ENCODE data around the gene TKT.
"Not testable (repeated sequence)": the region's sequence is repeated elsewhere in the genome, so short reads cannot be mapped to it uniquely, and the experiment has no call there.

The TKT gene, protein sequence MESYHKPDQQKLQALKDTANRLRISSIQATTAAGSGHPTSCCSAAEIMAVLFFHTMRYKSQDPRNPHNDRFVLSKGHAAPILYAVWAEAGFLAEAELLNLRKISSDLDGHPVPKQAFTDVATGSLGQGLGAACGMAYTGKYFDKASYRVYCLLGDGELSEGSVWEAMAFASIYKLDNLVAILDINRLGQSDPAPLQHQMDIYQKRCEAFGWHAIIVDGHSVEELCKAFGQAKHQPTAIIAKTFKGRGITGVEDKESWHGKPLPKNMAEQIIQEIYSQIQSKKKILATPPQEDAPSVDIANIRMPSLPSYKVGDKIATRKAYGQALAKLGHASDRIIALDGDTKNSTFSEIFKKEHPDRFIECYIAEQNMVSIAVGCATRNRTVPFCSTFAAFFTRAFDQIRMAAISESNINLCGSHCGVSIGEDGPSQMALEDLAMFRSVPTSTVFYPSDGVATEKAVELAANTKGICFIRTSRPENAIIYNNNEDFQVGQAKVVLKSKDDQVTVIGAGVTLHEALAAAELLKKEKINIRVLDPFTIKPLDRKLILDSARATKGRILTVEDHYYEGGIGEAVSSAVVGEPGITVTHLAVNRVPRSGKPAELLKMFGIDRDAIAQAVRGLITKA

DNA sequence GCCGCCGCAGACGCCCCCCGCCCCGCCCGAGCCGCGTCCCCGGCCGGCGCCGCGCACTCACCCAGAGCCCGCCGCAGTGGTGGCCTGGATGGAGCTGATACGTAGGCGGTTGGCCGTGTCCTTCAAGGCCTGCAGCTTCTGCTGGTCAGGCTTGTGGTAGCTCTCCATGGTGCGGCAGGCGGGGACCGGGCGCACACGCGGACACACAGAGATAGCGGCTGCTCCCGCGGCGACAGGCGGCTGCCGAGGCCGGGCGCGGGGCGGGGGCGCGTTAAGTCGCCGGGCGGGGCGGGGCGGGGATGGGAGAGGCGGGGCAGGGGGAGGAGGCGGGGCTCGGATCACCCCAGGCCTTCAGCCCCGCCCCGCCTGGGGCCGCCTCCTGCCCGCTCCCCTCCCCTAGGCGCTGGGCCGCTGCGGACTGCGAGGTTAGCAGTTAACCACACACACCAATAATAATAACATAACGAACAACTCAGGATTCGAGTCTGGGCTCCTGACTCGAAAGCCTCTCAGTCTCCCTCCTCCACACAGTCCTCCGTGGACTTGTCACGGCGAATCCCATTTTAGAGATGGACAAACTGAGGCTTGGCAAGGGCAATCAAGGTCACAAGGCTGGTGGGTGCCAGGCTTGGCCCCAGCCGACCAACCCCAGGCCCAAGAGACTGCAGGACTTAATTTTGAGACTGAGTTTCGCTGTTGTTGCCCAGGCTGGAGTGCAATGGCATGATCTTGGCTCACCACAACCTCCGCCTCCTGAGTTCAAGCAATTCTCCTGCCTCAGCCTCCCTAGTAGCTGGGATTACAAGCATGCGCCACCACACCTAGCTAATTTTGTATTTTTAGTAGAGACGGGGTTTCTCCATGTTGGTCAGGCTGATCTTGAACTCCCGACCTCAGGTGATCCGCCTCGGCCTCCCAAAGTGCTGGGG, at the start of gene TKT:
TSS of gene TKT (minus strand) at position 248 of the 929 bp plus-strand sequence. CDS start at position 168, 80 bp downstream.
- DNase-seq: peak; percentile 62

DNA sequence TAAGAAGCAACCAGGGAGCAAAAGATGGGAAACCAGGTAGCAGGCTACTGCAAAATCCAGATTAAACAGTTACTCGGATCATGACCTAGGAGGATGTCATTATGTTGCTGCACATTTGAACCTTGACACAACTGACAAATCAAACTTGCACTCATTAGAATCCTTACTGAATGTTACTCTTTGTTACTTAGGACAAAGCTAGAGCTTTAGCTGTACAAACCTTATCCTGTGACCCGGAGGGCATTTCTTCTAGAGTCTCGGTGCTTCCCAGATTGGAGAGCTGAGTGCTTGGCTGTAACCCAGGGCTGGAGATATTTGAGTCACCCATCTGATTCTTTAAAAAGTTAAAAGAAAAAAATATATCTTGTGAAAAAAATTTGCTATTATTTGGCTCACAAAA, 48.1 kb upstream of the TKT start:
- DNase-seq: no peak

DNA sequence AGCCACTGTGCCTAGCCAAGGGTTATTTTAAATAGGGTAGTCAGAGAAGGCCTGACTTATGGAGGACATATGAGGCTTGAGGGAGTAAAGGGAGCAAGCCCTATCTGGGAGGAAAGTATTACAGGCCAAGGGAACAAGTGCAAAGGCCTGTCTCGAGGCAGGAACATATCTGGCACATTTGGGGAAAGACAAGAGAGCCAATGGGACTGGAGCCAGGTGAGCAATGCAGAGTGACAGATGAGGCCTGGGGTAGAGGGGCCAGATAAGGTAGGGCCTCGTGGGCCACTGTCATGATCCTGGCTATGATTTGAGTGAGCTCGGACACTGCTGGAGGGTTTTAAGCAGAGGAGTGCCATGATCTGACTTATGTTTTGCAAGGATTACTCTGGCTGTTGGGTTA, 47.7 kb upstream of the TKT start:
- DNase-seq: no peak

DNA sequence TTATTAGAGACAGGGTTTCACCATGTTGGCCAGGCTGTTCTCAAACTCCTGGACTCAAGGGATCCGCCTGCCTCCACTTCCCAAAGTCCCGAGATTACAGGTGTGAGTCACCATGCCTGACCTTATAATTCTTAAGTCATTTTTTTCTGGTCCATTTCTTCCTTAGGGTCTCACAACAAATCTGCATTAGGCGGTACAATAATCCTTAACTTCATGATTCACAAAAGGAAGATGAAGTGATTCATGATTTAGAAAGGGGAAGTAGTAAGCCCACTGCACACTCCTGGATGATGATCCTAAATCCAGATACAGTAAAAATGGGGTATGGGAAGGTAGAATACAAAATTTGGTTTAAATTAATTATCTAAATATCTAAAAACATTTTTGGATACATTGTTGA, 45.0 kb upstream of the TKT start:
- no peak for DNase-seq

DNA sequence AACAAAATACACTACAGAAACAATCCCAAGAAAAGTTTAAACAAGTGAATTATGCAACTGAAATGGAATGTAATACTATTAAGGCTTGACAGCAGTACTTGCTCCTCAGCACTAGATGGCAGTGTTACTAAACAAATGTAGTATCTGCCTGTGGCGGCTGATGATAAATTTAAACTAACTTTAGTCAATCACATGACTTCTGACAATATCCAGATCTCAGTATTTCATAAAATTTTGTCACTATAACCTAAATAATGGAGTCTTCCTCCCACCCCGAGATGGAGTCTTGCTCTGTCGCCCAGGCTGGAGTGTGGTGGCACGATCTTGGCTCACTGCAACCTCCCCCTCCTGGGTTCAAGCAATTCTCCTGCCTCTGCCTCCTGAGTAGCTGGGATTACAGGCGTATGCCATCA, 43.8 kb upstream of the TKT start:
- DNase-seq: peak; percentile 57

DNA sequence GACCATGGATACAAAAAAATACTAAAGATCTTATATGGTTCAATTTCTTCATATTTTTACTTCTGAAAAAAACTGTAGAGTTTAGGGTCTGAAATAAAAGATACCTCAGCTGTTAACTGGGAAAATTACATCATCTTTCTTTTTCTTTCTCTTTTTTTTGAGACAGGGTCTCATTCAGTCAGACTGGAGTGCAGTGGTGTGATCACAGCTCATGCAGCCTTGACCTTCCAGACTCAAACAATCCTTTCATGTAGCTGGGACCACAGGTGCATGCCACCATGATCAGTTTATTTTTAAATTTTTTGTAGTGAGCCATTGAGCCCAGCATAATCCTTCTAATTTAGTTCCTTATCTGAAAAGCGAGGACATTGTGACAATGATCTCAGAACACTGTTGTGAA, 39.6 kb upstream of the TKT start:
- DNase-seq: no peak

DNA sequence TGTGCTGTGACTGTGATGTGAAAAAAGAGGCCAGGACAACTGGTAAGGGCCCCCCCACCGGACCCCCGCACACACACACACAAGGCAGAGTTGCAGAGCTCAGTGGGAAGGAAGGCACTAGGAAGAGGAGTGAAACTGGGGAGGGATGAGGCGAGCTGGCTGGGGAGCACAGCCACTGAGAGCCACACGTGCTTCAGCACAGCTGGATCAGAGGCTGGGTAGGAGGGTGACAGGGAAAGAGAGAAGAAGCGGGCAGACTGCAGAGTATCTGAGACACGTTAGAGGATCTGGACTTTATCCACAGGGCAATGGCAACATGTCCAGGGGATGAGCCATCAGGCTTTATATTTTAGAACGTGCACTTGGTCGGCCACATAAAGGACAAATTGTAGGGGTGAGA, 38.0 kb upstream of the TKT start:
- DNase-seq: no peak

DNA sequence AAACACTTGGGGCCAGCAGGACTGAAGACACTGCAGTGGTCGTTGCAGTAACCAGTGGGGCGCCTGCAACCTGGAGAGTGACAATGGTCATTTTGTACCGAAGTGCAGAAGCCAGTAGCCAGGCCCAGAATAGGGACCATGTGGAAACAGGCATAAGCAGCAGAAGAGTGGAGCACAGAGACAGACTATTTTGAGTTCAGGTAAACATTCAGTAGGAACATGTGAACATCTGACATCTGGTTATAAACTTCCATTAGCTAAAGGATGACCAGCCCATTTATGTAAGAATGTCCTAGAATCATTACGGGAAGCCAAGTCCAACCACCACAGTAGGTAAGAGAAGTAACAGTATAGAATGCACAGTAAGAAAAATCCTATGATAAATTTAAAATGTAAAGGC, 32.4 kb upstream of the TKT start:
- DNase-seq: no peak

DNA sequence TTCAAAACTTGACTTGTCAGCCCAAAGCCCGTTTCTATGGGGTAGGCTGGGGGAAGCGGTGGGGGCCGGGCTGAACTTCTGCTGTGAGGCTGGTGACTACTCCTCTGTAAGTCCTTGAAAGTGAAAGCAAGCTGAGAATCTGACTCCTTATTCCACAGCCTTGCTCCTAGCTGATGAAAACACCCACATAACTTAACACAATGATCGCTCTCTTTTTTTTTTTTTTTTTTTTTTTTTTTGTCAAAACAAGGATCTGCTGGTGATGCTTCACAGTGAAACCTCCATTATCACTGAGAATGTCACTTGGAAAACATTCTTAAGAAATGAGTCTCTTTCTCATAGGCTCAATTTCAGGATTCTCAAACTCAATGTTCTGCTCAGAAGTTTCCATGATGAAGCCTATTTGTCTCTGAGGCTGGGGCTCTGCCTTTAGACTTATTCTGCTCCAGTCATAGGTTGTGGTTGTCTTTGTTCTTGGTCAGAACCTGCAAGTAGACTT, 31.4 kb upstream of the TKT start:
- no peak for DNase-seq

DNA sequence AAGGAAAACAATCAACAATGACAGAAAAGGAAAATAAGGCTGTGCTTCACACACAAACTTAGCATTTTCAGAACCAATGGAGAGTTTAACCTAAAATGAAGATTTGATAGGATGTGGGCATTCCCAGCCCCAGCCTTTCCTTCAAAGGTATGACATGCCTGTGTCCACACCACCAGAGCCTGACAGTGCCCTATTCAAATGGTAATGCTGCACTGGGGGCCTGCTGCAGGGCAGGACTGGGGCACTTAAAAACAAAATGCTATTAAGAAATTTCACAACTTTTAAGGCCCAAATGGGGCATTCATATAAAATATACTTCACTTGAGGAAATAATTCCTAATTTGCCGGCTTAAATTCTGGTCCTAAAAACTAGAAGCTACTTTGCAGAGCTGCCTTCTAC, 30.9 kb upstream of the TKT start:
- no peak for DNase-seq

DNA sequence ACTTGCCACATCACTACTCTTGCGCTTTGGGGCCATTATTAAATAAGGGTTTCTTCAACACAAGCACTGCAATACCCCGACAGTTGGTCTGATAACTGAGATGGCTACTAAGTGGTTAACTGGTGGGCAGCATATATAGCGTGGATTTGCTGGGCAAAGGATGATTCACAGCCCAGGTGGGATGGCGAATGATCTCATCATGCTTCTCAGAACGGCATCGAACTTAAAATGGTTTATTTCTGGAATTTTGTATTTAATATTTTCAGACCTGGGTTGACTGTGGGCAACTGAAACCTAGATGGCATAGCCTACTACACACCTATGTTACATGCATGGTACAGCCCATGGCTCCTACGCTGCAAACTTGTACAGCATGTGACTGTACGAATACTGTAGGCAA, 26.8 kb upstream of the TKT start:
- no peak for DNase-seq

DNA sequence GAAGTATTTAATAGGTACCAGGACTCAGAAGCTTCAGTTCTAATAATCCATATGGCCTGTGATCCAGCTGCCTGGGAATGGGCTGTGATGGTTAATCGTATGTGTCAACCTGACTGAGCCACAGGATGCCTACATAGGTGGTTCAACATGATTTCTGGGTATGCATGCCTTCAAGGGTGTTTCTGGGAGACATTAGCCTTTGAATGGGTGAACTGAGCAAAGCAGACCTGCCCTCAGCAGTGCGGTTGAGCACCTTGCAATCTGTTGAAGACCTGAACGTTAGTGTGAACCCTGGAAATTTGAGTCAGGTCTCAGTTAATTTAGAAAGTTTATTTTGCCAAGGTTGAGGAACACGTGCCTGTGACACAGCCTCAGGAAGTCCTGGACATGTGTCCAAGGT, 22.8 kb upstream of the TKT start:
- DNase-seq: no peak

DNA sequence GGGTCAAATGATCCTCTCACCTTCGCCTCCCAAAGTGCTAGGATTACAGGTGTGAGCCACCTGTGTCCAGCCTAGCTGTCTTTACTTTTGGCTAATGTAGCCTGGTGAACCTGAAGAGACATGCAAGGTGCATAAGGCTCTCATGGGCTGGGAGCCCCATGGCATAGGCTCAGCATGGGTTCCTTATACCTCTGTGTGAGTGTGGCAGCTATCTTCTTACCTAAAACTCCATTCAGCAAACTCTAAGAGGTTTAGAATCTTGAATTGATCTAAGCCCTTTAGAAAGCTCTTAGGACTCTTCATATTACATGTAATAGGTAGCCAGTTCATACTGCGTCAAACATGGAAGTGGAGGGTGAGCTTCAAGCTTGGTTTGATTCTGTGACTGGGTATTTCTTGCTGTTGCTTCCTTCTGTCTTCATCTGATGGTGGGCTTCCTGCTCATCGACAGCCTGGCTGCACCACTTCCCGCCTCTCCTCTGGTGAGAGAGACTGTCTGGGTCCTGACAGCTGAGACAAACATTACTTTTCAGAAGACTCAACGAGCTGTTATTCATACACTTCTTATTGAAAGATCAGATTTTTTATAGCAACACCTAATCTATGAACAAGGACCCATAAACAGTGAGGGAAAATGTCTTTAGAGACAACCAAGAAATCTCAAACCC, 19.2 kb upstream of the TKT start:
- no peak for DNase-seq

DNA sequence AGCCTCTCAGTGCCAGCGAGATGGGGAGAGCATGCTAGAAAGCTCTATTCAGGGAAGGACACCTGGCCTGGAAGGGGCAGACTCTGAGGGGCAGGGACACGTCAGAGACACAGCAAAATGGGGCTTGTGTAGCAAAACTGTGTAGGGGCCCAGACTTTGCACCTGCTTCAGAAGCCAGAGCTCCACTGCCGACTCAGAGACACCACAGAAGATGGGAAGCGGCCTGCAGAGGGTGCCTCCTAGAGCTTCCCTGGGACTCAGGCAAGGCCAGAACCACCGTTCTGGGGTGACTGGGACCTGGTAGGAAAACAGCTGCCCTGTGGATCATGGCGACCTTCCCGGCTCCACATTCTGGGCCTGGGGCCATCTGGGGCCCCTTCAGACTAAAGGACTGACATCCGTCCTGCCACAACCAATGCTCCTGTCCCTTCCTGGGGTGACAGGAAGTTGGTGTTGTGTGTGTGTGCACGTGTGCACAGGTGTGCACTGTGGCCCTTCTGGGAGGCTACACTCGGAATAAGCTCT, 17.4 kb upstream of the TKT start:
- no peak for DNase-seq

DNA sequence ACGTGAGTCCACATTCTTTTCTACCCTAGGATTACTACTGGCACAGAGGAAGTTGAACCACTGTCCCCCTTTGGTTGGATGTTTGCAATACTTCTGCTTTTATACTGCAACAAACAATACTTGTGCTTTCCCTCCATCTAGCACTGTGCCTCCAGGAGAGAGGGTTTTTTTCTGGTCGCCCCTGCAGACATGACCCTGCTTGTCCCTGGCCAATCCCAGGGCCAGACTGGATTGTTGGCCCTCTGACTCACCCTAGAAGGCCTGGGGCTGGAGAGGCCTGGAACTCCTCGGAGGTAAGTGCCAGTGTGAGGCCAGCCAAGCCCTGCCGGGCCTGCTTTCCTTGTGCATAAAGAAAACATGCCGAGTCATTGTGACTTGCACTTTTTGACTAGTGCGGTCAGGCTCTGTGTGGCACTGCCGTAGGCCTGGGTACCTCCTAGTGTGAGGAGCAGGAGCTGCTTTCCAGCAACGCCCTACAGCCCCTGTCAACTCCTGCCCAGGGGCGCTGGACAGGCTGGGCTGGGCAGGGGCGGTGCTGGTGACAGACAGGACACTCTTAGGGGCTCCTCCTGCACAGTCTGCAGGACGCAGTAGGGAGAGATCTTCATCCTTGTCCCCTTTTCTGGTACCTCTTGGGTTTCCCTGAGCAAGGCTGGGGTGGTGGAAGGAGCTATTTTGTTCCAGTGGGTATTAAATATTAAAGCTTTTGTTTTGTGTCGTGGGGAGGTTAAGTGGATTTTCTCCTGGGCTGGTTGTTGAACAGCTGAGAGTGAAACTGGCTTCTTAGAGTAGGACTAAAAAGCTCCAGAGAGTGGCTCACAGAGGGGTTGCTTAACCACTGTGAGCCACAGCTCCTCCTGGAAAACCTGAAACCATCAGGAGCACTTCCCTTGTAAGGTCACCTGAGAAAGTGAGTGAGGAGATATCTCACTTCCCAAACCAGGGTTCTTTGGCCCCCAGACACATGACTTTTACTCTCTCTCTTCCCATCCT, 14.4 kb upstream of the TKT start:
- peak; percentile 54 for DNase-seq

DNA sequence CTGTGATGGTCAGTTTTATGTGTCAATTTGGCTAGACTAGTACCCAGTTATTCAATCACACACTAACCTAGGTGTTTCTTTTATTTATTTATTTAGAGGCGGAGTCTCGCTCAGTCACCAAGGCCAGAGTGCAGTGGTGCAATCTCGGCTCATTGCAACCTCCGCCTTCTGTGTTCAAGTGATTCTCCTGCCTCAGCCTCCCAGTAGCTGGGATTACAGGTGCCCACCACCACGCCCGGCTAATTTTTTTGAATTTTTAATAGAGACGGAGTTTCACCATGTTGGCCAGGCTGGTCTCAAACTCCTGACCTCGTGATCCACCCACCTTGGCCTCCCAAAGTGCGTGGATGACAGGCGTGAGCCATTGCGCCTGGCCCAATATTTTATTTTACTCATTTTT, 13.4 kb upstream of the TKT start:
- DNase-seq: not testable (repeated sequence)

DNA sequence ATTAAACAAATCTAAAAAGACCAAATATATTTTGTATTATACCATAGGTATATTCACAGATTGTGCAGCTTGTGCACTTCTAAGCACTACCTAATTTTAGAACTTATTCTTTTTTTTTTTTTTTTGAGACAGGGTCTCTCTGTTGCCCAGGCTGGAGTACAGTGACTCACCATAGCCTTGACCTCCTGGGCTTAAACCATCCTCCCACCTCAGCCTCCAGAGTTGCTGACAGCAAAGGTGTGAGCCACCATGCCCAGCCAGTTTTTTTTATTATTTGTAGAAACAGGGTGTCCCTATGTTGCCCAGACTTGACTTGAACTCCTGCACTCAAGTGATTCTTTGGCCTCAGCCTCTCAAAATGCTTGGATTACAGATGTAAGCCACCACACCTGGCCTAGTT, 11.9 kb upstream of the TKT start:
- DNase-seq: no peak

DNA sequence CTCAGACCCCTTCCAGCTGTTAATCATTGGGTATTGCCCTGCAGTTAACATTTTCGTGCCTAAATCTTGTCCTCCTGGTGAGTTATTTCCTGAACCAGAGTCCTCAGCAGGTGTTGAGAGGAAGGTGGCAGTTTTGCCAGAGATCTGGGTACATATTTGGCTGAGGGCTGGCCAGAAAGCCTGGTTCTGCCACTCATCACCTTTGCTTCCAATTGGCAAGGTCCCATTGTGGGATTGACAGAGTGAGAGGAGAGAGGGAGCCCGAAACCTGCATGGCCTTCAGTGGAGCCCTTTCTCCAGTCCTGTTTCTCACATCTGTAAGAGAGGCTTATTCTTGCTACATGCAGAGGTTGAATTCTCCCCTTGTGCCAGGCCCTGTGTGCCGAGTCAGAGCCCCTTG, 8.9 kb upstream of the TKT start:
- DNase-seq: no peak

DNA sequence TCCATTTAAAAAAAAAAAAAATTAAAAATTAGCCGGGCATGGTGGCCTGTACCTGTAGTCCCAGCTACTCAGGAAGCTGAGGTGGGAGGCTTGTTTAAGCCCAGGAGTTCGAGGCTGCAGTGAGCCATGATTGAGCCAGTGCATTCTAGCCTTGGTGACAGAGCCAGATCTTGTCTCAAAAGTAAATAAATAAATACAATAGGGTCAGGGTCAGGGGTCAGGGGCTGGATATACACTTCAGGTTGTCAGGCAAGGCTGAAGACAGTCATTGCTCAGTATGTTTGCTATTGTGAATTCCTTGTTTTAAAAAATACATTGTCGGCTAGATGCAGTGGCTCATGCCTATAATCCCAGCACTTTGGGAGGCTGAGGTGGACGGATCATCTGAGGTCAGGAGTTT, 8.1 kb upstream of the TKT start:
- DNase-seq: no peak

DNA sequence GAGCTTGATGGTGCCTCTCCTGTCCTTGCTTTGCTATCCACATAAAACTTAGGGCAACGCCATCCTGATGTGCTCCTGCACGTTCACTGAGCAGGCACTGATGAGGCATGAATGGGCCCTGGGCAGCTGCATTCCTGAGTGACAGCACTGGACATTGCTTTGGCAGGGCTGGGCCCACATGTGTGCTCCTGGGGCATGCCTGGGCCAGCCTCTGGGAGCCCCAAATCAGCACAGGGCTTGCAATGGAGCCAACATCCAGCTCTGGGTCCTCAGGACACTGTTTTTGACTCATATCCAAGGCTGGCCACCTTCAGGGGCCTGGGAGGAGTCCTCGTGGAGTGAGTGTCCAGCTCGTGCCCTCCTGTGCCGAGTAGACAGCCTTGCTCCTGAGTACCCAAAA, 5.9 kb upstream of the TKT start:
- DNase-seq: no peak

DNA sequence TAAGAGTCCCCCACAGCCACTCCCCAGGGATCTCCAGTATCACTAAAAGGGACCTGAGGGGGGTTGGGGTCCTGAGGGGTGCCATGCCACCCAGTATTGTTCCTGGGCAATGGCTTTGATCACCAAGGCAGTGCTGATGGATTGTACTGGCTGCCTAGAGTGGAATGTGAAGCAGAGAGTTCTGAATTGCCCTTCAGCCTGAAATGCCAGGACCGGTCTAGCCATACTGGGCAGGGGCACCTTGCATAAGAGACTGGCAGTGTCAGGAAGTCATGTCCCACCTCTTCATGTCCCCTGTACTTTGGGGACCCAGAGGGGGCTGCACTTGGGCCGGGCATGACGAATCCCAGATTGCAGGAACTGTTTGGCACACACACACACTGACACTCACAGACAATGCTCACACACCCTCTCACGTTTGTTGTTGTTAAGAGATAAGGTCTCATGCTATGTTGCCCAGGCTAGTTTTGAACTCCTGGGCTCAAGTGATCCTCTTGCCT, 4.5 kb upstream of the TKT start:
- DNase-seq: no peak
